NB4 (cell line): ENCODE results near the gene KLHL26.

Source experiments
- DNase-seq: peaks from one replicate; pipeline ENCODE4 v3.0.0; 2010; ENCODE audit warnings: low read depth
- H3K4me3 ChIP-seq: one replicate; pipeline ENCODE4 v1.5.1; 2011; ENCODE audit warnings: mild to moderate bottlenecking, low read depth, low read length, moderate library complexity
- MYC ChIP-seq: IDR thresholded peaks from 2 replicates; pipeline ENCODE4 v1.6.1; 2011; ENCODE audit warnings: low read depth, low read length
- POLR2A ChIP-seq: IDR thresholded peaks from 2 replicates; pipeline ENCODE4 v1.6.1; 2011; ENCODE audit warnings: mild to moderate bottlenecking; ENCODE audit not compliant: insufficient read length; ENCODE audit errors: extremely low read depth
- TF ChIP-seq, protein P1 (sequence below): IDR thresholded peaks from one replicate; pipeline ENCODE4 v1.5.1; 2012; ENCODE audit warnings: low read depth, low read length
- TF ChIP-seq, protein P2 (sequence below): IDR thresholded peaks from 2 replicates; pipeline ENCODE4 v1.6.1; 2011; ENCODE audit warnings: low read depth, low read length

The KLHL26 gene, protein sequence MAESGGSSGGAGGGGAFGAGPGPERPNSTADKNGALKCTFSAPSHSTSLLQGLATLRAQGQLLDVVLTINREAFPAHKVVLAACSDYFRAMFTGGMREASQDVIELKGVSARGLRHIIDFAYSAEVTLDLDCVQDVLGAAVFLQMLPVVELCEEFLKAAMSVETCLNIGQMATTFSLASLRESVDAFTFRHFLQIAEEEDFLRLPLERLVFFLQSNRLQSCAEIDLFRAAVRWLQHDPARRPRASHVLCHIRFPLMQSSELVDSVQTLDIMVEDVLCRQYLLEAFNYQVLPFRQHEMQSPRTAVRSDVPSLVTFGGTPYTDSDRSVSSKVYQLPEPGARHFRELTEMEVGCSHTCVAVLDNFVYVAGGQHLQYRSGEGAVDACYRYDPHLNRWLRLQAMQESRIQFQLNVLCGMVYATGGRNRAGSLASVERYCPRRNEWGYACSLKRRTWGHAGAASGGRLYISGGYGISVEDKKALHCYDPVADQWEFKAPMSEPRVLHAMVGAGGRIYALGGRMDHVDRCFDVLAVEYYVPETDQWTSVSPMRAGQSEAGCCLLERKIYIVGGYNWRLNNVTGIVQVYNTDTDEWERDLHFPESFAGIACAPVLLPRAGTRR

DNA sequence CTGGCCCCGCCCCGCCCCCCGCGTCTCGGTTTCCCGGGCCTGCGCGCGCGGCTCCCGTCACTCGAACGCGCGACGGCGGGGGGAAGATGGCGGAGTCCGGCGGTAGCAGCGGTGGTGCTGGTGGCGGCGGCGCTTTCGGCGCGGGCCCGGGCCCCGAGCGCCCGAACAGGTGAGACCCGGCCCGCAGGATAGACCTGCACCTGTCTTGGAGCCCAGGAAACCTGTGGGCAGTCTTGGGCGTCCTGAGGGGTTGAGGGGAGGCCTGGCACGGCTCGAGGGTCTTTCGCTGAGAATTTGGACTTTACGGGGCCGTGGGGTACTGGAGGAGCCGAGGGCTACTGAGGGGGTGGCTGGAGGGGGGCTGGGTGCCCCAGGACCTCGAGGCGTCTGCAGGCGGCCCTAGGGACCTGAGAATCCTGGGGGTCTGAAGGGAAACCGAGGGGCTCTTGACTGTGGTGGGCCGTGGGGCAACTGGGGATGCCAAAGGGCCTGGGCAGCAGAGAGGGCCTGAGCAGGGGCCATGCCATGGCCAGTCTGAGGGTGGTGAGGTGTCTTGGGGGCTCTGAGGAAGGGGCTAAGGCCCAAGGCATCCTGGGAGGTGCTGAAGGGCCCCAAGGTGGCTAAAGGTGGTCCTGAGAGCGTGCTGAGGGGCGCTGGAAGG is at the start of gene KLHL26:
Gene KLHL26, plus strand, starts transcription at position 60 of the 661 bp plus-strand sequence. Its CDS starts 27 bp downstream, at position 87.
- peak within 1 kb of the TSS; percentile 76 for H3K4me3 ChIP-seq
- peak; percentile 63 for TF ChIP-seq POLR2A
- TF ChIP-seq, protein P1, sequence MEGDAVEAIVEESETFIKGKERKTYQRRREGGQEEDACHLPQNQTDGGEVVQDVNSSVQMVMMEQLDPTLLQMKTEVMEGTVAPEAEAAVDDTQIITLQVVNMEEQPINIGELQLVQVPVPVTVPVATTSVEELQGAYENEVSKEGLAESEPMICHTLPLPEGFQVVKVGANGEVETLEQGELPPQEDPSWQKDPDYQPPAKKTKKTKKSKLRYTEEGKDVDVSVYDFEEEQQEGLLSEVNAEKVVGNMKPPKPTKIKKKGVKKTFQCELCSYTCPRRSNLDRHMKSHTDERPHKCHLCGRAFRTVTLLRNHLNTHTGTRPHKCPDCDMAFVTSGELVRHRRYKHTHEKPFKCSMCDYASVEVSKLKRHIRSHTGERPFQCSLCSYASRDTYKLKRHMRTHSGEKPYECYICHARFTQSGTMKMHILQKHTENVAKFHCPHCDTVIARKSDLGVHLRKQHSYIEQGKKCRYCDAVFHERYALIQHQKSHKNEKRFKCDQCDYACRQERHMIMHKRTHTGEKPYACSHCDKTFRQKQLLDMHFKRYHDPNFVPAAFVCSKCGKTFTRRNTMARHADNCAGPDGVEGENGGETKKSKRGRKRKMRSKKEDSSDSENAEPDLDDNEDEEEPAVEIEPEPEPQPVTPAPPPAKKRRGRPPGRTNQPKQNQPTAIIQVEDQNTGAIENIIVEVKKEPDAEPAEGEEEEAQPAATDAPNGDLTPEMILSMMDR, result no peak
- no peak for DNase-seq

DNA sequence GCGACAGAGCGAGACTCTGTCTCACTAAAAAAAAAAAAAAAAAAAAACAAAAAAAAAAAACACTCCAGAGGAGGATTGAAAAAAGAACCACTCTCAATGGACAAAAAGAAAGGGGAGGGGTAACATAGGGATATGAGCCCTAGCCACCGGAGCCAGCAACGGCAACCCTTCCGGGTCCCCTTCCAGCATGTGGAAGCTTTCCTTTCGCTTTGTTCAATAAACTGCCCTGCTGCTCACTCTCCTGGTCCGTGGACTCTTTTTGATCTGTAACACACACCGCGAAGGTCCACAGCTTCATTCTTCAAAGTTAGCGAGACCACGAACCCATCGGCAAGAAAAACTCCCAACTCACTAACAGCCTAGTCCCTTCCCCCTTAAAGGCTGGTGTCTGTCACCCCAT is 49.3 kb upstream of the KLHL26 start:
- TF ChIP-seq, protein P1, result no peak
- no peak for TF ChIP-seq POLR2A
- TF ChIP-seq MYC, result no peak
- H3K4me3 ChIP-seq, result no peak overlapping the region
- no peak for DNase-seq

DNA sequence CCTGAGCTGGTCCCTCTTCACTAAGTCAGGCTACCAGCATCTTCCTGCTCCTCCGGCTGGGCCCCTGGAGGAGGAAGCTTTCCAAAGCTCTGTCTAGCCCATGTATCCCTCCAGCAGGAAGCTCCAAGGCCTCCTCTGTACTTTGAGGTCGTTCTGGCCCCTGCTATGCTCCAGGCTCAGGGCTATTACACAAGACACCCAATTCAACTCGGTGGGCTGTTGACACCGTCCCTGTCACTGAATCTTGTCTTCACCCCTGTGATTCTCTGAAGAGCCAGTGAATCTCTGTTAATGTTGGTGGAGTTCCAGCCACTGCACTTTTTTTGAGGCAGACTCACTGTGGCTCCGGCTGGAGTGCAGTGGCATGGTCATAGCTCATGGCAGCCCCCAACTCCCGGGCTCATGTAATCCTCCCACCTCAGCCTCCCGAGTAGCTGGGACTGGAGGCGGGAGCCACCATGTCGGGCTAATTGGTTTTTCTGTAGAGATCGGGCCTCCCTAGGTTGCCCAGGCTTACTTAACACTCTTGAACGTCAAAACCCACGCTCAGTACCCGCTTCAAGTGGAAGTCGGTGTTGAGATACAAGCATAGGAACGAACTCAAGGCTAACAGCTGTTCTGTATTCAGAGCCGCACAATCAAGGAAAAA is 48.7 kb upstream of the KLHL26 start:
- DNase-seq, result peak; percentile 49
- no peak for TF ChIP-seq MYC
- TF ChIP-seq, protein P1, result no peak
- no peak for TF ChIP-seq POLR2A
- TF ChIP-seq, protein P2, sequence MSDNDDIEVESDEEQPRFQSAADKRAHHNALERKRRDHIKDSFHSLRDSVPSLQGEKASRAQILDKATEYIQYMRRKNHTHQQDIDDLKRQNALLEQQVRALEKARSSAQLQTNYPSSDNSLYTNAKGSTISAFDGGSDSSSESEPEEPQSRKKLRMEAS, result no peak
- H3K4me3 ChIP-seq, result peak overlapping the region; percentile 61

DNA sequence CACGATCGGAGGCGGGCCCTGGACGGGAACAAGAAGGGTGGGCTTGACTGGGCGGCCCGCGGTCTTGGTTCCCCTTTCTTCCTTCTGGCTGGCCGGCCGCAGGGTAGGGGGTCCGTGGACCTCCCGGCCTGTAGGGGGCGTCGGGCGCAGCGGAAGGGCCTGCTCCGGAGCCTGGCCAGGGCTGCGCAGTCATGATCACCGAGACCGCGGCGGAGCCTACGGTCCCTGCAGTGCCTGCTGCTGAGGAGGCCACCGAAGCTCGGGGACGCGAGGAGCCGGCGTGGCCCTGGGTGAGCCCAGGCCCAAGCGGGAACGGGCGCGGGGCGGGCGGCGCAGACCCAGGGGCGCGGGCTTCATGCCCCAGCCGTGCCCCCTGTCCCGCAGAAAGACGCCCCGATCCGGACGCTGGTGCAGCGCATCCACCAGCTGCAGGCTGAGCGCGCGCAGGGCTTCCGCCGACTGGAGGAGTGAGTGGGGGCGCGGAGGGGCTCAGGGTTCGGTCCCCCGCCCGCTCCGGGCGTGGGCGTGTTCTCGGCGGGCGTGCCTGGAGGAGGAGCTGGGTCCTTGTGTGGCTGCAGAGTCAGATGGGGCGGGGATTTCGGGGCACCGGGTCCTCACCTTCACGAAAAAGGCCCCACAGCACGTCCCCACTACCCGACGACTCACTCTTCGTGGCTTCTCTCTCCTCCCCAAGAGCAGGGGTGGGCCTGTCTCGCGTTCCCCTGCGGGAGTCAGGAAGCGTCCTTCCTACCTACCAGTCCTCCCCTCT is 48.0 kb upstream of the KLHL26 start, which contains the start of gene REX1BD:
Gene REX1BD, plus strand, starts transcription at position 188 of the 769 bp plus-strand sequence. Its CDS starts 4 bp downstream, at position 192.
- TF ChIP-seq, protein P2, result peak; percentile 39; the same call in 1 of the 2 replicates
- TF ChIP-seq, protein P1, result peak; percentile 62
- TF ChIP-seq POLR2A (peak; percentile 74), MYC (peak; percentile 61)
- H3K4me3 ChIP-seq, result peak within 1 kb of the TSS; percentile 73
- peak; percentile 94 for DNase-seq

DNA sequence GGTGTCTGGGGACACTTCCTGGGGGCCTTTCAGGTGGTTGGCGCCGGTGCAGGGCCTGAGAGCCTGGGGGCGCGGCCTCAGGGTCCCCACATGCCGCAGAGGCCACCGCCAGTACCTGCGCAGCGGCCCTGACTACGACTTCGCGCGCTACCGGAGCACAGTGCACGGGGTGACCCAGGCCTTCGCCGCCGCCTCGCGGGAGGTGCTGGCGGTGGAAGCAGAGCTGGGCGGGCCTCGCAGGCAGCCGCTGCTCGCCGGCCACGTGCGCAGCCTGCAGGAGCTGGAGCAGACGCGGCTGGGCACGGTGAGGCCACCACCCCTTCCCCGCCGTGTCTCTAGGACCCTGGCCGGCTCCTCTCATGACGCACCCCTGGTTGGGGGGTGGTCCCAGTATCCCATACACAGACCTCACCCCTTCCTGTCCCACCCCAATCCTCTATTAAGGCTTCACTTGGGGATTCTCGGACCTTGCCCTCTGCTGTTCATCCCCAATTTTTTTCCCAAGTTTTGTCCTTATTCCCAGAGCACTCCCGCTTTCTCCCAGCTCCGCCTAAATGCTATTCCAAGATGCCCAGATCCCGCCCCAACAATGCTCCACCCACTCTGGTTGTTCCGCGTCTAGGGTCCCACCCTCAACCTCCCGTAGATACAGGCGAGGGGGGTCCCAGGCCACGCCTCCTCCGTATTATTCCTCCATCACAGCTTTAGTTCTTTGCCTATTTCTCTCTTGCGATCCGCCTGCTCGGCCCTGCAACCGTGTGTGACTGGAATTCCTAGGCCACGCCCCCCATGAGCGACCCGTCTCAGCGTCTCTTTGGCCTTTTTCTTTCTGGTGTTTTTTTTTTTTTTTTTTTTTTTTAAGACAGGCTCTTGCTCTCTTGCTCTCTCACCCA is 47.2 kb upstream of the KLHL26 start:
- peak; percentile 85 for DNase-seq
- no peak for TF ChIP-seq POLR2A
- TF ChIP-seq, protein P2, result peak; percentile 98
- TF ChIP-seq, protein P1, result no peak
- TF ChIP-seq MYC, result peak; percentile 95
- peak overlapping the region; percentile 73 for H3K4me3 ChIP-seq
